Measurements from ENCODE around the gene COQ8B. TPM values are rescaled to one million over a fixed set of nuclear protein-coding genes. Genes with fewer than 3 reads are reported as not detected.
"Not testable (repeated sequence)": the region's sequence is repeated elsewhere in the genome, so short reads cannot be mapped to it uniquely, and the experiment has no call there.

Gene COQ8B
- total RNA-seq, 1 donor from 2014 or later = 49.9 TPM

DNA sequence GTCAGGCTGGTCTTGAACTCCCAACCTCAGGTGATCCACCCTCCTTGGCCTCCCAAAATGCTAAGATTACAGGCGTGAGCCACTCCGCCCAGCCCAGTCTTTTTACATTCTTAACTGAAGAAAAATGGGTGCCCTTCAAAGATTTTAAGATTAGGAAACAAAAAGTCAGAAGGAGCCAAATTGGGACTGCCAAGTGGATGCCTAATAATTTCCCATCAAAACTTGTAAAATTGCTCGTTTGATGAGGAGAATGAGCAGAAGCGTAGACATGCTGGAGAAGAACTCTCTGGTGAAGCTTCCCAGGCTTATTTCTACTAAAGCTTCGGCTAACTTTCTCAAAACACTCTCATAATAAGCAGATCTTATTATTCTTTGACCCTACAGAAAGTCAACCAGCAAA, 57.6 kb downstream of the COQ8B start:
- TF ChIP-seq, protein P1, sequence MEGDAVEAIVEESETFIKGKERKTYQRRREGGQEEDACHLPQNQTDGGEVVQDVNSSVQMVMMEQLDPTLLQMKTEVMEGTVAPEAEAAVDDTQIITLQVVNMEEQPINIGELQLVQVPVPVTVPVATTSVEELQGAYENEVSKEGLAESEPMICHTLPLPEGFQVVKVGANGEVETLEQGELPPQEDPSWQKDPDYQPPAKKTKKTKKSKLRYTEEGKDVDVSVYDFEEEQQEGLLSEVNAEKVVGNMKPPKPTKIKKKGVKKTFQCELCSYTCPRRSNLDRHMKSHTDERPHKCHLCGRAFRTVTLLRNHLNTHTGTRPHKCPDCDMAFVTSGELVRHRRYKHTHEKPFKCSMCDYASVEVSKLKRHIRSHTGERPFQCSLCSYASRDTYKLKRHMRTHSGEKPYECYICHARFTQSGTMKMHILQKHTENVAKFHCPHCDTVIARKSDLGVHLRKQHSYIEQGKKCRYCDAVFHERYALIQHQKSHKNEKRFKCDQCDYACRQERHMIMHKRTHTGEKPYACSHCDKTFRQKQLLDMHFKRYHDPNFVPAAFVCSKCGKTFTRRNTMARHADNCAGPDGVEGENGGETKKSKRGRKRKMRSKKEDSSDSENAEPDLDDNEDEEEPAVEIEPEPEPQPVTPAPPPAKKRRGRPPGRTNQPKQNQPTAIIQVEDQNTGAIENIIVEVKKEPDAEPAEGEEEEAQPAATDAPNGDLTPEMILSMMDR (IDR thresholded peaks at IDR 0.05; ENCODE audit: partially characterized antibody, unreplicated experiment) = no peak
- H3K27ac Mint-ChIP-seq (ENCODE audit: unreplicated experiment) = no peak overlapping the region
- H3K36me3 Mint-ChIP-seq (ENCODE audit: unreplicated experiment) = no peaks in the 10 kb centered on the region
- no peaks in the 10 kb centered on the region for H3K4me1 Mint-ChIP-seq (ENCODE audit: low read depth, unreplicated experiment)
- peaks cover 2% of the 10 kb centered on the region for H3K9me3 Mint-ChIP-seq (ENCODE audit: unreplicated experiment)
- H3K4me3 Mint-ChIP-seq (ENCODE audit: unreplicated experiment) = no peak overlapping the region
- peaks cover 6% of the 10 kb centered on the region for H3K27me3 Mint-ChIP-seq (ENCODE audit: unreplicated experiment)
- no peak for DNase-seq

DNA sequence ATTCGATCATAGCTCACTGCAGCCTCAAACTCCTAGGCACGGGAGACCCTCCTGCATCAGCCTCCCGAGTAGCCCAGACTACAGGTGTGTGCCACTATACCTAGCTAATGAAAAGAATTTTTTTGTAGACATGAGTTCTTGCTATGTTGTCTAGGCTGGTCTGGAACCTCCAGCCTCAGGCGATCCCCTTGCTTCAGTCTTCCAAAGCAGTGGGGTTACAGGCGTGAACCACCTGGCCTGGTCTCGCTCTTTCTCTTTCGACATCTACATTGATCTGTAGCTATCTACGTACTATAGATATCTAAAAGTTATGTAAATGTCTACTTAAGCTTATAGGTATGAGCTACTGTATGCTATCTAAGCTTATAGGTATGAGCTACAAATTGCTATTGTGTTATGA, 58.7 kb downstream of the COQ8B start:
- H3K4me3 Mint-ChIP-seq (ENCODE audit: unreplicated experiment) = no peak overlapping the region
- TF ChIP-seq, protein P1 (IDR thresholded peaks at IDR 0.05; ENCODE audit: partially characterized antibody, unreplicated experiment) = no peak
- no peaks in the 10 kb centered on the region for H3K4me1 Mint-ChIP-seq (ENCODE audit: low read depth, unreplicated experiment)
- H3K27me3 Mint-ChIP-seq (ENCODE audit: unreplicated experiment) = peaks cover 2% of the 10 kb centered on the region
- H3K36me3 Mint-ChIP-seq (ENCODE audit: unreplicated experiment) = no peaks in the 10 kb centered on the region
- DNase-seq = no peak
- no peak overlapping the region for H3K27ac Mint-ChIP-seq (ENCODE audit: unreplicated experiment)
- H3K9me3 Mint-ChIP-seq (ENCODE audit: unreplicated experiment) = no peaks in the 10 kb centered on the region

DNA sequence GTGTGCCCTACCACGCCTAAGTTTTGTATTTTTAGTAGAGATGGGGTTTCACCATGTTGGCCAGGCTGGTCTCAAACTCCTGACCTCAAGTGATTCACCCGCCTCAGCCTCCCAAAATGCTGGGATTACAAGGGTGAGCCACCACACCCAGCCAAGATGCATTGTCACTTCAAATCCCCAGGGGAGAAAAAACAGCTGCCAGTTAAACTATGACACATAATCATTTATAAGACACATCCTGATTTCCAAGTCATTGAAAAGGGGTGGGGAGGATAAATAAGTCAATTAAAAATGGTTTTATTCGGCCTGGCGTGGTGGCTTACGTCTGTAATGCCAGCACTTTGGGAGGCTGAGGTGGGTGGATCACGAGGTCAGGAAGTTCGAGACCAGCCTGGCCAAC, 61.0 kb downstream of the COQ8B start:
- not testable (repeated sequence) for H3K9me3 Mint-ChIP-seq (ENCODE audit: unreplicated experiment); H3K4me1 Mint-ChIP-seq (ENCODE audit: low read depth, unreplicated experiment); DNase-seq; H3K27ac Mint-ChIP-seq (ENCODE audit: unreplicated experiment); H3K4me3 Mint-ChIP-seq (ENCODE audit: unreplicated experiment); H3K36me3 Mint-ChIP-seq (ENCODE audit: unreplicated experiment); H3K27me3 Mint-ChIP-seq (ENCODE audit: unreplicated experiment)

DNA sequence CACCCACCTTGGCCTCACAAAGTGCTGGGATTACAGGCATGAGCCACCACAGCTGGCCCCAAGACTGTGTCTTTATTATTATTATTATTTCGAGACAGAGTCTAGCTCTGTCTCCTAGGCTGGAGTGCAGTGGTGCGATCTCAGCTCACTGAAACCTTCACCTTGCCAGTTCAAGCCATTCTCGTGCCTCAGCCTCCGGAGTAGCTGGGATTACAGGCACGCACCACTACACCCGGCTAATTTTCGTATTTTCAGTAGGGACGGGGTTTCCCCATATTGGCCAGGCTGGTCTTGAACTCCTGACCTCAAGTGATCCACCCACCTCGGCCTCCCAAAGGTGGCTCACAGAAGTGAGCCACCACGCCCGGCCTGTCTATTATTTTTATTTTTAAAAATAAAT, 64.4 kb downstream of the COQ8B start:
- not testable (repeated sequence) for DNase-seq; H3K4me3 Mint-ChIP-seq (ENCODE audit: unreplicated experiment); H3K36me3 Mint-ChIP-seq (ENCODE audit: unreplicated experiment); H3K4me1 Mint-ChIP-seq (ENCODE audit: low read depth, unreplicated experiment); H3K27ac Mint-ChIP-seq (ENCODE audit: unreplicated experiment); H3K9me3 Mint-ChIP-seq (ENCODE audit: unreplicated experiment); H3K27me3 Mint-ChIP-seq (ENCODE audit: unreplicated experiment)

DNA sequence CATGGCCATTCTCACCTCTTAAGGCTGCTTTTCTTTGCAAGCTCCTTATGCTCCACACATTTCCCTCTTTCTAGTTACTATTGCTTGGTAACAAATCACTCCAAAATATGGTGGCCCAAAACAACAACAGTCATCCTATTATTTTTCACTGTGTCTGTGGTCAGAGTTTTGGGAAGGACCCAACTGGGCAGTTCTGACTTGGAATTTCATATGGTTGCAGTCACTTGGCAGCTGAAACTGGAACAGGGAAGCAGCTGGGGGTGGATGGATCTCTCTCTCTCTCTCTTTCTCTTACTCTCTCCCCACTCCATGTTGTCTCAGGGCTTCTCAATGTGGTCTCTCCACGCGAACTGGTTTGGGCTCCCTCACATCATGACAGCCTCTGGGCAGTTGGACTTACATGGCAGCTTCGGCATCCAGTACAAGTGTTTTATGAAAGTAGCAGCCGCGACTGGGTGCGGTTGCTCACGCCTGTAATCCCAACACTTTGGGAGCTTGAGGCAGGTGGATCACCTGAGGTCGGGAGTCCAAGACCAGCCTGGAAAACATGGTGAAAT, 65.9 kb downstream of the COQ8B start:
- H3K27me3 Mint-ChIP-seq (ENCODE audit: unreplicated experiment) = peaks cover 2% of the 10 kb centered on the region

DNA sequence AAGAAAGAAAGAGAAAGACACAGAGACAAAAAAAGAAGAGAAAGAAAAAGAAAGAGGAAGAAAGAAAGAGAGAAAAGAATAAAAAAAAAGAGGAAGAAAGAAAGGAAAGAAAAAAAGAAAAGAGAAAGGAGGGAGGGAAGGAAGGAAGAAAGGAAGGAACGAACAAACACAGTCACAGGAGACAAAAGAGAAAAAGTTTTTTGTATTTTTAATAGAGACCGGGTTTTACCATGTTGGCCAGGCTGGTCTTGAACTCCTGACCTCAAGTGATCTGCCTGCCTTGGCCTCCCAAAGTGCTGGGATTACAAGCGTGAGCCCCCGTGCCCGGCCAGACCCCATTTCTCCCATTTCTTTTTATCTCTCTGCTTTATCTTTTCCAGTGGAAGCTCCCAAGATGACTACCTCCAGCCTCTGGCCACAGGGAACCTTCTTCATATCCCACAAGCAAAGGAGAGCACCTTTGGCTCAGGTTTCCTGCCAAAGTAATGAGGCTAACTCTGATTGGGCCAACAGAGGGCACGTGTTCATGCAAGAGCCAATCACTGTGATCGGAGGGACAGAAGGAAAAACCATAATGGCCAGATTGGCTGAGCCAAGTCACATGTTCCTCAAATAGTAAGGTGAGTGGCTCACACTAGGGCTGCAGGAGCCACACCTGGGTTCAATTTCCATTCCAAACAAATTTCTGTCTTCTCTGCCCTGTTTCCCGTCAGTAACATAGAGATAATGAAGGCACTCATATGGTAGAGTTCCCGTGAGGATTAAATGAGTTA, 66.6 kb downstream of the COQ8B start:
- not testable (repeated sequence) for H3K4me3 Mint-ChIP-seq (ENCODE audit: unreplicated experiment); H3K27me3 Mint-ChIP-seq (ENCODE audit: unreplicated experiment); H3K27ac Mint-ChIP-seq (ENCODE audit: unreplicated experiment); H3K4me1 Mint-ChIP-seq (ENCODE audit: low read depth, unreplicated experiment); H3K9me3 Mint-ChIP-seq (ENCODE audit: unreplicated experiment); DNase-seq; H3K36me3 Mint-ChIP-seq (ENCODE audit: unreplicated experiment)

More for the DNA sequence above, 65.9 kb downstream of the COQ8B start:
- DNase-seq = no peak
- H3K9me3 Mint-ChIP-seq (ENCODE audit: unreplicated experiment) = peaks cover 2% of the 10 kb centered on the region
- no peaks in the 10 kb centered on the region for H3K4me1 Mint-ChIP-seq (ENCODE audit: low read depth, unreplicated experiment)
- H3K36me3 Mint-ChIP-seq (ENCODE audit: unreplicated experiment) = peaks cover 7% of the 10 kb centered on the region
- TF ChIP-seq, protein P1 (IDR thresholded peaks at IDR 0.05; ENCODE audit: partially characterized antibody, unreplicated experiment) = no peak
- no peak overlapping the region for H3K4me3 Mint-ChIP-seq (ENCODE audit: unreplicated experiment)
- no peak overlapping the region for H3K27ac Mint-ChIP-seq (ENCODE audit: unreplicated experiment)
